ENCODE results near the gene LIMS2.

LIMS2 gene

GRCh38 chr2:127675331-127676261, at the start of gene LIMS2:
LIMS2 (minus strand) TSS chr2:127675530; CDS start chr2:127675024, 506 bp downstream.
- DNase-seq: peak; percentile 17

- no peak for DNase-seq
Observed at GRCh38 chr2:127722807-127723206, 47.5 kb upstream of the LIMS2 start.

GRCh38 chr2:127721978-127722355, 46.6 kb upstream of the LIMS2 start:
- no peak for DNase-seq

- DNase-seq: no peak
Observed at GRCh38 chr2:127721311-127721977, 46.1 kb upstream of the LIMS2 start.

- DNase-seq: no peak
Observed at GRCh38 chr2:127719301-127720218, 44.2 kb upstream of the LIMS2 start.

- no peak for DNase-seq
Observed at GRCh38 chr2:127718271-127718670, 42.9 kb upstream of the LIMS2 start.

GRCh38 chr2:127715778-127716449, 40.6 kb upstream of the LIMS2 start:
- DNase-seq: no peak

GRCh38 chr2:127713562-127713961, 38.2 kb upstream of the LIMS2 start:
- no peak for DNase-seq

- DNase-seq: no peak
Observed at GRCh38 chr2:127712999-127713398, 37.7 kb upstream of the LIMS2 start.

GRCh38 chr2:127709336-127709735, 34.0 kb upstream of the LIMS2 start:
- DNase-seq: no peak

GRCh38 chr2:127707890-127708648, 32.7 kb upstream of the LIMS2 start:
- no peak for DNase-seq

- DNase-seq: no peak
Observed at GRCh38 chr2:127706215-127706990, 31.1 kb upstream of the LIMS2 start.

- no peak for DNase-seq
Observed at GRCh38 chr2:127705391-127706065, 30.2 kb upstream of the LIMS2 start.

- no peak for DNase-seq
Observed at GRCh38 chr2:127704641-127705390, 29.5 kb upstream of the LIMS2 start.

GRCh38 chr2:127703282-127703681, 28.0 kb upstream of the LIMS2 start:
- DNase-seq: no peak

- DNase-seq: no peak
Observed at GRCh38 chr2:127702395-127703009, 27.2 kb upstream of the LIMS2 start.

GRCh38 chr2:127701651-127702394, 26.5 kb upstream of the LIMS2 start:
- peak; percentile 89 for DNase-seq

- DNase-seq: peak; percentile 96
Observed at GRCh38 chr2:127701193-127701650, 25.9 kb upstream of the LIMS2 start, which contains the start of gene SFT2D3. SFT2D3 (plus strand) TSS chr2:127701497; CDS start chr2:127701529, 32 bp downstream.
